Caki2 (cell line): ENCODE data around the gene CACNA1B. TPM values are rescaled to one million over a fixed set of nuclear protein-coding genes. Genes with fewer than 3 reads are reported as not detected.

ENCODE experiments used
- DNase-seq: peaks from one replicate; pipeline ENCODE4 v3.0.0-alpha.2; 2015; ENCODE audit warnings: low read depth
- in situ Hi-C: cut with HindIII; loops from 2 replicates; pipeline ENCODE4 v1.10.0; 2016; ENCODE audit warnings: low sequenced_read_pairs, low pct_unique_long_range_greater_than_20kb, mixed read lengths
- total RNA-seq: library from RNA; depleted of rRNA; stranded (reverse); fragments of >200 nt; shearing (Covaris generic); gene quantifications from 2 replicates; pipeline ENCODE4 v1.2.3, GENCODE V29; 2014; ENCODE audit warnings: low replicate concordance

Gene CACNA1B
- total RNA-seq, 1 experiment from 2014 or later: not detected

DNA sequence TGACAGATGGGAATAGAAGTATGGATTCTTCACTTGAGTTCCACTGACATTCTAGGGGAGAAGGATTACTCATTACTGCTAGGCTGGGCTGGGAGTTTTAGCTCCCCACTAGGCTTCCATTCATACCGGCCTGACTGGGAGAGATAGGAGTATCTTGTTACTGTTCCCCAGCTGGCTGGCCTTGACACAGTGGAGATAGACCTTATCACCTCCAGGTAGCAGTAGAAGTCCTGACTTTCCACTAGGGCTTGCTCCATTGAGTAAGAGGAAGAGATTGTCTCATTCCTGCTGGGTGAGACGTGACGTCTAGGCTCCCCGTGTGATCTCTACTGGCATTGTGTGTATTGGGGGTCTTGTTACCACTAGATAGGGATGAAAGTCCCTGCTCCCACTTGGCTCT, 156.4 kb downstream of the CACNA1B start:
- in situ Hi-C loops: no loop called here
- DNase-seq: no peak

DNA sequence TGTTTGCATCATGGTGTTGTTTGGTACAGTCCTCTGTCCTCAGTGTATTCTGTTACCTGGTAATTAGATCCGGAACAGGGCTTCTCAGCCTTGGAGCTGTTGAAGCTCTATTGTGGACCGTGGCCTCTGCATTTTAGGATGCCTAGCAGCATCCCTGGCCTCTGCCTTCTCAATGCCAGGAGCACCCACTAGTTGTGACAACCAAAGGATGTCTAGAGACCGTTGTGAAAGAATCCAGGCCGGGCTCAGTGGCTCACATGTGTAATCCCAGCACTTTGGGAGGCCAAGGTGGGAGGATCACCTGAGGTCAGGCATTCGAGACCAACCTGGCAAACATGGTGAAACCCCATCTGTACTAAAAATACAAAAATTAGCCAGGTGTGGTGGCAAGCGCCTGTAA, 159.6 kb downstream of the CACNA1B start:
- no peak for DNase-seq

GRCh38 chr9:138038244-138038671, 160.7 kb downstream of the CACNA1B start:
- in situ Hi-C loops: no loop called here
- no peak for DNase-seq

More for the DNA sequence above, 159.6 kb downstream of the CACNA1B start:
- in situ Hi-C loops: no loop called here

DNA sequence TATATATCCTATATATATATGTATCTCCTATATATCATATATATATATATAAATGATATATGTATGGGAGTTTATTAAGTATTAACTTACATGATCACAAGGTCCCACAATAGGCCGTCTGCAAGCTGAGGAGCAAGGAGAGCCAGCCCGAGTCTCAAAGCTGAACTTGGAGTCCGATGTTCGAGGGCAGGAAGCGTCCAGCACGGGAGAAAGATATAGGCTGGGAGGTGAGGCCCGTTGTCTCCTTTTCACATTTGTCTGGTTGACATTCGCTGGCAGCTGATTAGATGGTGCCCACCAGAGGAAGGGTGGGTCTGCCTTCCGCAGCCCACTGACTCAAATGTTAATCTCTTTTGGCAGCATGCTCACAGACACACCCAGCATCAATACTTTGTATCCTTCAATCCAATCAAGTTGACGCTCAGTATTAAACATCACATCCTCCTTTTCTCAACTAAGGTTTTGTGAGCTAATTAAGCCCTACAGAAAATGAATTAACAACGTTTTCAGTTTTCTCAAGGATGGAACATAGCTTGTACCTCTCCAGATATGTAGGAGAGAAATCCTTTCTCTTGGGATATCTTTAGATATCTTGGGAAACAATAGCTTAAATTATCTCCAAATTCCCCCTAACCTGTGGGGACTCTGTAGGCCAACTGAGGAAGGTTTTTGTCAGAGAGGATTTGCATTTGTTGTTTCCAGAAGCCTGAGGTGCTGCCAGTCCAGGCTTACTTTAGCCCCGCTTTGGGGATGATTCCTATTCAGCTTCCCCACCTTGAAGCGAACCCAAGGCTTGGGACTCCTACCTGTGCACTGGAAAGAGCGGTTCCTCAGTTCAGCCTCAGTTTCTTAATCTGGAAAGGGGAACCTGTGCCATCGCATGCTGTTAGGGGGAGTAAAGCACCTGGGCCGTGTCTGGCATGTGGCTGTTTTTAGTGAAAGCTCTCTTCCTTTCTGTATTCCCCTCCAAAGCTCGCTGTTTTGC, 163.2 kb downstream of the CACNA1B start:
- DNase-seq: no peak
- in situ Hi-C loops: no loop called here

DNA sequence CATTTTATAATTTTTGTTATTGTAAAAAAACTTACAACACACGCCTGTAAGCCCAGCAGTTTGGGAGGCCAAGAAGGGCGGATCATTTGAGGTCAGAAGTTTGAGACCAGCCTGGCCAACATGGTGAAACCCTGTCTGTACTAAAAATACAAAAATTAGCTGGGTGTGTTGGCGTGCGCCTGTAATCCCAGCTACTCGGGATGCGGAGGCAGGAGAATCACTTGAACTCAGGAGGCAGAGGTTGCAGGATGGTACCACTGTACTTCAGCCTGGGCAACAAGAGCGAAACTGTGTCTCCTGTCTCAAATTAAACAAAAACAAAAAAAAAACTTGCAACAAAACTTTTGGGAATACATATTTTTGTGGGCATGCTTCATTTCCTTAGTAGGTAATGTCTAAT, 164.6 kb downstream of the CACNA1B start:
- DNase-seq: no peak
- in situ Hi-C loops: no loop called here

- DNase-seq: no peak
- in situ Hi-C loops: no loop called here
Measured at GRCh38 chr9:138042640-138043039, 165.1 kb downstream of the CACNA1B start.

DNA sequence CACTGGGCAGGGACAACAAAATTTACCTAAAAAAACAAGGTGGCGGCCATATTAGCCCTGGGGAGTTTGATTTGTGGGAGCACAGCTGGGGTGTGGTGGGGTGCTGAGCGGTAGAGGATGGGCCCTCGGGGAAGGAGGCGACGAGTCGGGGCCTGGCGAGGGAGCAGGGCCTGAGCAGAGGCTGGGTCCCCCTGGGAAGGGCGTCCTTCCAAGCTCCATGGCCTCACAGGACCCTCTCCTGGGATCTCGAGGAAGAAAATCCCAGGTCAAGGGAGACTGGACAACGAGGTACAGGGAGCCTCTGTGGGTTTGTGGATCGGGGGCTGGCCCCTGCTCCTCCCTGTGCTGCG, 165.5 kb downstream of the CACNA1B start:
- in situ Hi-C loops: no loop called here
- DNase-seq: no peak

DNA sequence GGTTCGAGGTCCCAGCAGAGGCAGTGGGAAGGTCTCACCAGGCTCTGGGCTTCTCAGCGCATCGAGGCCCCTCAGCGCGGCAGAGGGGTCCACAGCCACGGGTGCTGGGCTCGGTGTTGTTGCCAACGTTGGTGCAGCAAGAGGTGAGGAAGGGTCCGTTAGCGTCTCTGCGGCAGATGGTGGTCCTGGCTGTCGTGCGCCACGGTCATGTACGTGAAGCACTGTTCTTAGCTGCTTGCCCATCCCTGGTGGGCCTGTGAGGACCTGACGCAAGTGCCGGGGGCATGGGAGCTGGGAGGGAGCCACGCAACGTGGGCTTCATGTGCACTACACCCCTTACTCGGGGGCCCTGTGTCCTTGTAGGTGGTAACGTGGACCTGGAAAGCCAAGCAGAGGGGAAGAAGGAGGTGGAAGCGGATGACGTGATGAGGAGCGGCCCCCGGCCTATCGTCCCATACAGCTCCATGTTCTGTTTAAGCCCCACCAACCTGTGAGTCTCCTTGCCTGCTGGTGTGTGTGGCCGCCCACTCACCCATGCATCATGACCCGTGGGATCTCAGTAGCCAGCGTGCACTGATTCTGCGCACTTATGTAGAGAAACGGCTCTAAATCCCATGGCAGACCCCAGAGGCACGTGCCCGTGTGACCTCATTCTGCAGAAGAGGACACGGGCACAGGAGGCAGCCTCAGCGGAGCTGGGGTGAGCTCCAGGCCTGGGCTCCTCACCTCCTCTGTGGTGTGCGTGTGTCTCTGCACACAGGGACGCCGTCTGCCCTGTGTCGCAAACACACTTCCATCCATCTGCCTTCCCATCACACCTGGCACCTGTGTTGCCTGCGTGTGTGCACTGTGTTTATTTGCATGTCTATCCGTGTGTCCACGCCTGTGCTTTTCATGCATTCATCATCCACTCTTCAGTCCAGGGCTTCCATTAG, 166.1 kb downstream of the CACNA1B start:
- no peak for DNase-seq
- in situ Hi-C loops: no loop called here

DNA sequence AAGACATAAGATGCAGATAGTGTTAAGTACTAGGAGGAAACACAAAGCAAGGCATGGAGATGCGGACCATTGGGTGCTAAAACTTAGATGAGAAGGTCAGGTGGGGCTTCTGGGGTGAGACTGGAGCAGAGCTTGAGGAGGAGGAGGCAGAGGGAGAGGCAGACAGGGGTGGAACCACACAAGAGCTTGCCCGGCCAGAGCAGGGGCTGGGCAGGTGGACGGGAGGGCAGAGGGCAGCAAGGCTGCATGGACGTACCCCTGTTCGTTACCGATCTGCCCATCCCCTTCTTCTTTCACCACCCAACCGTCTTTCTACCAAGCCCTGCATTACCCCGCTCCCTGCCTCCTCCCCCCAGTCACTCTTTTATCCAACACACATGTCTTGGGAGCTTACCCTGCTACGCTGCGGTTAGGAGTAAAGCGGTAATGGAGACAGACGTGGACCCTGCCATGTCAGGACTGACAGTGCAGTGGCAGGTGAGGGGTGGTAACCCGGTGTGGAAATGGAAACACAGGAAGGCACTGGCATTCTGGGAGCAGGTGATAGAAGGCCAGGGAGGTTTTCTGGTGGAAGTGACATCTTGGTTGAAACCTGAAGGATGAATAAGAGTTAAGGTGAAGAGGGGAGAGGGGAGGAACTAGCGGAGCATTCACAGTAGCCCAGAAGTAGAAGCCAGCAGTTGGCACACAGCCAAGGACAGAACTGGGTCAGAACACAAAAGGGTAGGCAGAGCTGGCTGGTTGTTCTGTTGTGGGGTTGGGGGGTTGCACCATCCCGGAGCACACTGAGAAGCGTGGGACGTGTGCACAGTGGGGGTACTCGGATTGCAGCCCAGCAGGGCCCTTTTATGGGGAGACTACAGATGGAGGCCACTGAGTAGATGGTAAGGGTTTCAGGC, 167.2 kb downstream of the CACNA1B start:
- no peak for DNase-seq
- in situ Hi-C loops: no loop called here

DNA sequence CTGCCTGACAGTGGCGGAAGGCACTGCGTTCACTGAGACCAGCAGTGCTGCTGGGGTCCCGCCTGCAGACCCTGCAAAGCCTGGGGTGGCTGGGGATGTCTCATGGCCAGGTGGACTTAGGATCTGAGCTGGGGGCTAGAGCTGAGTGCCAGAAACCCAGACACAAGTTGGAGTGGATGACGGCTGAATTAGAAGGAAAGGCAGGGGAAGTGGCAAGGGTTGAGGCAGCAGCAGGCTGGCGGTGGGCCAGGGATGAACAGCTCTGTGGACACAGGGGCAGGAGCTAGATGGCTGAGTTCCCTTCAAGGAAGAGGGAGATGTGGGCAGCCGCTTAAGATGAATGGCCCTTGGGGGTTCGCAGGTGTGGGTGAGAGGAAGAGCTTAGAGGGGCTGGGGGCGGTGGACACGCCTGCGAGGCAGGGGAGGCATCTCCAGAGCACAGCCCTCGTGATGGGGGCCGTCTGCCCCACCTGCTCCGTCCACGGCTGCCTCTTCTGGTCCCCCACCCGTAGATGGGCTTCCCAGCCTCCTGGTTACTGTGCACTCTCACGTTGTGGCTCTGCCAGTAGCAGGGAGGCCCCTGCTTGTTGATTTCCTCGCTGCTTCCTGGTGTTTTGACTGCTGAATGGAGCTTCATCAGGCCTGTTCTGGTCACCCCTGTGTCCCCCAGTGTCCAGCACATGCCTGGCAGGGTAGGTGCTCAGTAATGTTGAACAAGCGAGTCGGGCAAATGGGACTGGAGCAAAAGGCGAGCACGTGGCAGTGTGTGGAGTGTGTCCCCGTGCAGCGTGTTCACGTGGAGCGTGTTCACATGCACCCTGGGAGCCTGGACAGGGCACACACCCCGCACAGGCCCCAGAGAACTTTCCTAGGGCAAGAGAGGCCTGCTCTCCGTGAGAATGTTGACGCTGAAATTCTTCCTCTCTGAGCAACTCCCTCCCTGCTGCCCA, 168.2 kb downstream of the CACNA1B start:
- DNase-seq: no peak
- in situ Hi-C loops: no loop called here

- DNase-seq: no peak
- in situ Hi-C loops: no loop called here
Measured at GRCh38 chr9:138046641-138047301, 169.2 kb downstream of the CACNA1B start.

- DNase-seq: no peak
- in situ Hi-C loops: no loop called here
Measured at GRCh38 chr9:138047469-138048040, 170.0 kb downstream of the CACNA1B start.

- DNase-seq: no peak
- in situ Hi-C loops: no loop called here
Measured at GRCh38 chr9:138048184-138048583, 170.6 kb downstream of the CACNA1B start.

DNA sequence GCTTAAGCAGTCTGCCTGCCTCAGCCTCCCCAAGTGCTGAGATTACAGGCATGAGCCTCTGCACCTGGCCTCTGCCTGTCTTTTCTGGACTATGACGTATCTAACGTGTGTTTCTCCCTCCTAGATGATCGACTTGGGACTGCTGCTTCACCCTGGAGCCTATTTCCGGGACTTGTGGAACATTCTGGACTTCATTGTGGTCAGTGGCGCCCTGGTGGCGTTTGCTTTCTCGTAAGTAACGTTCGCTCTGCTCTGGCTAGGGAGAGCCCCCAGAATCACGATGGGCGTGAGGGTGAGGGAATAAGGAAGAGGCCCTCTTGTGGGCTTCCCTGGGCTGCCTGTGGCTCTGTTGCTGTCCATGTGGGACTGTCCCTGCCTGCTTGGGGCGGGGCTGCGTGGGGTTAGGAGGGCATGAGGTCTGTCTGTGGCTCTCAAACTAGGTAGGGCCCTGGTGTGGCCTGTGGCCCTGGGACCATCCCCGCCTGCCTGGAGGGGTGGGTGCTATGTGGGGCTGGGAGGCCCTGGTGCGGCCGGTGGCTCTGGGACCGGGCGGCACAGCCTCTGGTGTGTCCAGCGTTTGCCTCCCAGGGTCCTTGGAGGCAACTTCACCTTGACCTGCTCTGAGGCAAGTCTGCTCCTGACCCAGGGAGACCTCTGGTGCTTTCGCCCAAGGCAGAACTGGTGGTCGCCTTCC, 171.7 kb downstream of the CACNA1B start:
- in situ Hi-C loops: no loop called here
- DNase-seq: no peak

- in situ Hi-C loops: no loop called here
Measured at GRCh38 chr9:138049779-138050471, 172.3 kb downstream of the CACNA1B start.

More at GRCh38 chr9:138049779-138050471, 172.3 kb downstream of the CACNA1B start:
- DNase-seq: no peak
